GM12864 (cell line): ENCODE results near the gene HSPA4.

ENCODE experiments used
- DNase-seq: peaks from one replicate; pipeline ENCODE4 v3.0.0-alpha.2; 2011; ENCODE audit warnings: low read depth
- H3K4me3 ChIP-seq: 2 replicates; pipeline ENCODE4 v1.5.1; 2011; ENCODE audit warnings: mild to moderate bottlenecking, low read depth, low read length, control low read depth
- CTCF ChIP-seq: IDR thresholded peaks from 2 replicates; pipeline ENCODE4 v1.5.1; 2011; ENCODE audit warnings: low read depth, mild to moderate bottlenecking, moderate library complexity, low read length, control low read depth, inconsistent platforms; ENCODE audit errors: missing control alignments

HSPA4 gene

DNA sequence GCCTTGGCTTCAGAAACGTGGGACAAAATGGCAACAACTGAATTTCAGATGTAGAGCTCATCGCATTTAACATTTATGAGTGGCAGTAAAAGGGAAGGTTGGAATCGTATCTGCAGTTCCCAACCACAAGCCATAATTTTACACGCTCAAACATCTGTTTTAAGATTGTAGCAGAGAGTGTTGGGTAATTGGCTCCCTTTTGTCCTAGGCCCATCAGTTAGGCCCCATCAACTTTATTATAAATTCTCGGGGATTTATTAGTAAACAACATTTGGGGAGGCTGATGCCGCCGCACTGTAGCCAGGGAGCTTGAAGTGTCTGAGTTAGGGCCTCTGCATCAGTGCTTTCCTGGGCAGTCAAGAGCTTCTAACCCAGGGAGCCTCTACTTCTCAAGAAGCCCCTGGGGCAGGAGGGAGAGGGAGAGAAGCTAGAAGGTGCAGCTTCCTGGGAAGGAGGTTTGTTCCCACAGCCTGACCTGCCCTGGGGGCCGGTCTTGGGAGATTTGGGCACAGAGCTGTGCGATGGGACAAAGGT is 66.2 kb downstream of the HSPA4 start:
- no peak for DNase-seq
- TF ChIP-seq CTCF: no peak
- no peak overlapping the region for H3K4me3 ChIP-seq

DNA sequence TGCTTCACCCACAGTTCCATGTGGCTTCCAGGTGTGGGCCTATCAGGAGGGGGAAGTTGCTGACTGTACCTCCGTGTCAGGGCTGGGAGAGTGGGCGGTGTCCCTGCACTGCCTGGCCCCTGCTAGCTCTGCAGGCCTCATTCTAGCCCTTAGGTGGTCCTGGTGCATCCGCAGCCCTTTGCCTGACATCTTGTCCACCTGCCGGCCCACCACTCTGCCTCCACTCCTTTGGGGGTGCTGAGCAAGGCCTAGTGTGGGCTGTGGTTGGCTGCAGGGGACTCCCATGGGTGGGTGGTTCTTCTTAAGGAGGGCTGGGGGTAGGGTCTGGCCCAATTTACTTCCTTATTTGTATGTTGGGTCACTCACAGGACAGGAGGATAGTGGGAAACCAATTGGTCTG is 66.9 kb downstream of the HSPA4 start:
- H3K4me3 ChIP-seq: no peak overlapping the region
- no peak for TF ChIP-seq CTCF
- no peak for DNase-seq

DNA sequence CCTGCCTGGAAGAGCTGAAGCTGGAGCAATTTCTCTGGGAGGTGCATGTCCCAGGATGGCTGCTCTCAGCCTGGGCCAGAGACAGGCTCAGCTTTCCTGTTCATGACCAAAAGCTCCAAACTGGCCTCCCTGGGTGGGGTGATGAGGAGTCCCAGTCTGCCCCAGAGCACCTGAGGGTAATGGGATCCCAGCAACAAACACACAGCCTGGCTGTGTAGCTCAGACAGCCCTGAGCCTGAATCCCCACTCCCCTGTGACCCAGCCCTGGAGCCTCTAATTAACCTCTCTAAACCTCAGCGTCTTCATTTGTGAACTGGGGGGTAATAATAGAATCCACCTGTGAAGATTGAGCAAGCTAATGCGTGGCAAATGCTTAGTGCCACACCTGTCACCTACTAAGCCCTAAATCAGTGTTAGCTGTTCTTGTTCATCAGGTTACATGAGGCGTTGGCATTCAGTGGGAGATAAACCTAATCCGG is 67.5 kb downstream of the HSPA4 start:
- no peak for TF ChIP-seq CTCF
- no peak for DNase-seq
- no peak overlapping the region for H3K4me3 ChIP-seq

- TF ChIP-seq CTCF: no peak
- DNase-seq: no peak
- no peak overlapping the region for H3K4me3 ChIP-seq
These were observed 68.4 kb downstream of the HSPA4 start for GRCh38 chr5:133120156-133120750.

- DNase-seq: no peak
- H3K4me3 ChIP-seq: no peak overlapping the region
- TF ChIP-seq CTCF: no peak
These were observed 69.3 kb downstream of the HSPA4 start for GRCh38 chr5:133121080-133121479.

DNA sequence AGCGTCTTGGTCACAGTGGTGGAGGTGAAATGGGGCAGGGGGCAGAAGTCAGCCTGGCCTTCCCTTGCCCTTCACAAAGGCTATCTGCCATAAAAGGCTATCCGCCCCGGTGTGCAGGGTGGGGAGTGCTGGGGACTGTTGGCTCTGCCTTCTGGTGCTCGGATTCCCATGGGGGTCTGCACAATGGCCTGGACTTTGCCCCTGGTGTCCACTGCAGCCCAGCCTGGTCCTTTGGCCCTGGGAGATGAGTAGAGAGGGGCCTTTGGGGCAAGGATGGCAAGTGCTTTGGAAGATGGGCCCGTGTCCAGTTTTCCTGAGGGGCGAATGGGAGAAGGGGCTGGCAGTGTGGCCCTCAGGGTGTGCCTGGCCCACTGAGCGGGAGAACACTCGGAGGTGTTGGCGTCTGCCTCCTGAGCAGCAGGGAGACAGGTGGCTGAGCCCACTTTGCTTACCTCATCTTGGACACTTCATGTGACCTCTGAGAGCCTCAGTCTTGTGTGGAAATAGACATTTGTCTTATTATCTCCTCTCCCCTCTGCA is 69.9 kb downstream of the HSPA4 start:
- no peak overlapping the region for H3K4me3 ChIP-seq
- DNase-seq: no peak
- TF ChIP-seq CTCF: no peak

- no peak overlapping the region for H3K4me3 ChIP-seq
- no peak for DNase-seq
- TF ChIP-seq CTCF: no peak
These were observed 70.9 kb downstream of the HSPA4 start for GRCh38 chr5:133122711-133123110.
